COLO829 (cell line): Measurements from ENCODE around the gene STEAP3.

Experiments
- DNase-seq: peaks from one replicate; pipeline ENCODE4 v3.0.0; 2012; ENCODE audit warnings: low spot score

The STEAP3 gene

GRCh38 chr2:119227346-119227745 lies 3.7 kb downstream of the STEAP3 start:
- no peak for DNase-seq

- no peak for DNase-seq
These were observed 4.5 kb downstream of the STEAP3 start for GRCh38 chr2:119228136-119228535.

- DNase-seq = no peak
These were observed 5.3 kb downstream of the STEAP3 start for GRCh38 chr2:119228964-119229363.

- no peak for DNase-seq
These were observed 6.1 kb downstream of the STEAP3 start for GRCh38 chr2:119229716-119230115.

GRCh38 chr2:119230219-119231185 lies 6.9 kb downstream of the STEAP3 start:
- DNase-seq = peak; percentile 37

GRCh38 chr2:119231975-119232665 lies 8.5 kb downstream of the STEAP3 start:
- DNase-seq = no peak

- DNase-seq = no peak
These were observed 9.0 kb downstream of the STEAP3 start for GRCh38 chr2:119232666-119232993.

GRCh38 chr2:119233326-119234020 lies 9.8 kb downstream of the STEAP3 start:
- DNase-seq = no peak

GRCh38 chr2:119234021-119235019 lies 10.7 kb downstream of the STEAP3 start:
- peak; percentile 32 for DNase-seq

GRCh38 chr2:119236796-119237195 lies 13.2 kb downstream of the STEAP3 start:
- no peak for DNase-seq

- no peak for DNase-seq
These were observed 16.9 kb downstream of the STEAP3 start for GRCh38 chr2:119240311-119241204.

GRCh38 chr2:119241205-119241532 lies 17.5 kb downstream of the STEAP3 start:
- no peak for DNase-seq

GRCh38 chr2:119242276-119243119 lies 18.9 kb downstream of the STEAP3 start:
- DNase-seq = no peak

- no peak for DNase-seq
These were observed 20.0 kb downstream of the STEAP3 start for GRCh38 chr2:119243621-119244020.

GRCh38 chr2:119245076-119245840 lies 21.6 kb downstream of the STEAP3 start:
- DNase-seq = no peak

- DNase-seq = no peak
These were observed 22.2 kb downstream of the STEAP3 start for GRCh38 chr2:119245841-119246230.

- DNase-seq = no peak
These were observed 23.5 kb downstream of the STEAP3 start for GRCh38 chr2:119246884-119247843.

- no peak for DNase-seq
These were observed 24.2 kb downstream of the STEAP3 start for GRCh38 chr2:119247844-119248271.
